Measurements from ENCODE around the gene TPK1.

Gene TPK1

DNA sequence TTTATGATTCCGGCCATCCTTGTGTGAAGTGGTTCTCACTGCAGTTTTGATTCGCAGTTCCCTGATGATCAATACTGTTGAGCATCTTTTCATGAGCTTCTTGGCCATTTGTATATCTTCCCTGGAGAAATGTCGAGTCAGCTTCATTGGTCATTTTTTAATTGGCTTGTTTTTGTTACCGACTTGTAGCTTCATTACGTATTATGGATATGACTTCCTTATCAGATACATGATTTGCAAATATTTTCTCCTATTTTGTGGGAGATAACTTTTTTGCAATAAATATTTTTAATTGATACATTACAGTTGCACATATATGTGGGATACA lies 27.4 kb upstream of the TPK1 start (continued):
- TF ChIP-seq ZNF341 (tag by site-specific recombination; IDR thresholded peaks at IDR 0.05; ENCODE audit: low read depth): no peak
- TF ChIP-seq ZNF155 (tag by site-specific recombination; IDR thresholded peaks at IDR 0.05): no peak

DNA sequence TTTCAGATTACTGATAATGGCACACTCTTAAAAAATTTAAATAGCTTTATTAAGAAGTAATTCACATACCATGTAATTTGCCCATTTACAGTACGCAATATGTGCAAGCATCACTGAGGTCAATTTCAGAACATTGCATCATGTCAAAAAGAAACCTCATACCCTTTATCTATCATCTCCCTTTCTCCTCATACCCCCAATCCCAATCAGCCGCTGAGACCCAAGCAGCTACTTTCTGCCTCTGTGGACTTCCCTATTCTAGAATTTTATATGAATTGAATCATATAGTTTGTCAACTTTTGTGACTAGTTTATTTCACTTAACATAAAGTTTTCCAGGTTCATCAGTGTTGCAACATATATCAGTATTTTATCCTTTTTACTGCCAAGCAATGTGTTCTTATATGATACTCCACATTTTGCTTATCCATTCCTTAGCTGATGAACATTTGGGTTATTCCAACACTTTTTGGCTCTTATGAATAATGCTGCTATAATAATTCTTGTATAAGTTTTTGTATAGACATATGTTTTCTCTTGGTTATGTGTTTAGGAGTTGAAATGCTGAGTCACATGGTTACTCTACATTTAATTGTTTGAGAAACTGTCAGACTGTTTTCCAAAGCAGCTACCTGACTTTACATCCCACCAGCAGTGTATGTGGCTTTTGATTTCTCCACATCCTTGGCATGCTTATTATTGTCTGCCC lies 26.9 kb upstream of the TPK1 start:
- TF ChIP-seq, protein P1, sequence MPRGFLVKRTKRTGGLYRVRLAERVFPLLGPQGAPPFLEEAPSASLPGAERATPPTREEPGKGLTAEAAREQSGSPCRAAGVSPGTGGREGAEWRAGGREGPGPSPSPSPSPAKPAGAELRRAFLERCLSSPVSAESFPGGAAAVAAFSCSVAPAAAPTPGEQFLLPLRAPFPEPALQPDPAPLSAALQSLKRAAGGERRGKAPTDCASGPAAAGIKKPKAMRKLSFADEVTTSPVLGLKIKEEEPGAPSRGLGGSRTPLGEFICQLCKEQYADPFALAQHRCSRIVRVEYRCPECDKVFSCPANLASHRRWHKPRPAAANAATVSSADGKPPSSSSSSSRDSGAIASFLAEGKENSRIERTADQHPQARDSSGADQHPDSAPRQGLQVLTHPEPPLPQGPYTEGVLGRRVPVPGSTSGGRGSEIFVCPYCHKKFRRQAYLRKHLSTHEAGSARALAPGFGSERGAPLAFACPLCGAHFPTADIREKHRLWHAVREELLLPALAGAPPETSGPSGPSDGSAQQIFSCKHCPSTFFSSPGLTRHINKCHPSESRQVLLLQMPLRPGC (tag by site-specific recombination; IDR thresholded peaks at IDR 0.05): no peak
- TF ChIP-seq, protein P2, sequence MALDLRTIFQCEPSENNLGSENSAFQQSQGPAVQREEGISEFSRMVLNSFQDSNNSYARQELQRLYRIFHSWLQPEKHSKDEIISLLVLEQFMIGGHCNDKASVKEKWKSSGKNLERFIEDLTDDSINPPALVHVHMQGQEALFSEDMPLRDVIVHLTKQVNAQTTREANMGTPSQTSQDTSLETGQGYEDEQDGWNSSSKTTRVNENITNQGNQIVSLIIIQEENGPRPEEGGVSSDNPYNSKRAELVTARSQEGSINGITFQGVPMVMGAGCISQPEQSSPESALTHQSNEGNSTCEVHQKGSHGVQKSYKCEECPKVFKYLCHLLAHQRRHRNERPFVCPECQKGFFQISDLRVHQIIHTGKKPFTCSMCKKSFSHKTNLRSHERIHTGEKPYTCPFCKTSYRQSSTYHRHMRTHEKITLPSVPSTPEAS (tag by site-specific recombination; IDR thresholded peaks at IDR 0.05): no peak
- TF ChIP-seq, protein P3, sequence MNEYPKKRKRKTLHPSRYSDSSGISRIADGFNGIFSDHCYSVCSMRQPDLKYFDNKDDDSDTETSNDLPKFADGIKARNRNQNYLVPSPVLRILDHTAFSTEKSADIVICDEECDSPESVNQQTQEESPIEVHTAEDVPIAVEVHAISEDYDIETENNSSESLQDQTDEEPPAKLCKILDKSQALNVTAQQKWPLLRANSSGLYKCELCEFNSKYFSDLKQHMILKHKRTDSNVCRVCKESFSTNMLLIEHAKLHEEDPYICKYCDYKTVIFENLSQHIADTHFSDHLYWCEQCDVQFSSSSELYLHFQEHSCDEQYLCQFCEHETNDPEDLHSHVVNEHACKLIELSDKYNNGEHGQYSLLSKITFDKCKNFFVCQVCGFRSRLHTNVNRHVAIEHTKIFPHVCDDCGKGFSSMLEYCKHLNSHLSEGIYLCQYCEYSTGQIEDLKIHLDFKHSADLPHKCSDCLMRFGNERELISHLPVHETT (tag by site-specific recombination; IDR thresholded peaks at IDR 0.05): no peak
- TF ChIP-seq ZNF624 (tag by site-specific recombination; IDR thresholded peaks at IDR 0.05): no peak
- TF ChIP-seq ZNF157 (tag by site-specific recombination; IDR thresholded peaks at IDR 0.05): no peak
- TF ChIP-seq PRDM1 (tag by site-specific recombination; IDR thresholded peaks at IDR 0.05): no peak
- no peak for TF ChIP-seq ZNF596 (tag by site-specific recombination; IDR thresholded peaks at IDR 0.05)
- no peak for TF ChIP-seq ZNF114 (tag by site-specific recombination; IDR thresholded peaks at IDR 0.05)
- TF ChIP-seq ZNF16 (tag by site-specific recombination; IDR thresholded peaks at IDR 0.05; ENCODE audit: low read depth): no peak
- TF ChIP-seq TRIM28 (IDR thresholded peaks at IDR 0.05; ENCODE audit: borderline replicate concordance, low read length): no peak
- no peak for TF ChIP-seq ZNF623 (tag by site-specific recombination; IDR thresholded peaks at IDR 0.05)
- TF ChIP-seq ZNF785 (tag by site-specific recombination; IDR thresholded peaks at IDR 0.05): no peak
- no peak for TF ChIP-seq ZNF521 (tag by site-specific recombination; IDR thresholded peaks at IDR 0.05)
- TF ChIP-seq, protein P4, sequence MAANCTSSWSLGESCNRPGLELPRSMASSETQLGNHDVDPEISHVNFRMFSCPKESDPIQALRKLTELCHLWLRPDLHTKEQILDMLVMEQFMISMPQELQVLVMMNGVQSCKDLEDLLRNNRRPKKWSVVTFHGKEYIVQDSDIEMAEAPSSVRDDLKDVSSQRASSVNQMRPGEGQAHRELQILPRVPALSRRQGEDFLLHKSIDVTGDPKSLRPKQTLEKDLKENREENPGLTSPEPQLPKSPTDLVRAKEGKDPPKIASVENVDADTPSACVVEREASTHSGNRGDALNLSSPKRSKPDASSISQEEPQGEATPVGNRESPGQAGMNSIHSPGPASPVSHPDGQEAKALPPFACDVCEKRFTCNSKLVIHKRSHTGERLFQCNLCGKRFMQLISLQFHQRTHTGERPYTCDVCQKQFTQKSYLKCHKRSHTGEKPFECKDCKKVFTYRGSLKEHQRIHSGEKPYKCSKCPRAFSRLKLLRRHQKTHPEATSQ (tag by site-specific recombination; IDR thresholded peaks at IDR 0.05): no peak
- TF ChIP-seq, protein P5, sequence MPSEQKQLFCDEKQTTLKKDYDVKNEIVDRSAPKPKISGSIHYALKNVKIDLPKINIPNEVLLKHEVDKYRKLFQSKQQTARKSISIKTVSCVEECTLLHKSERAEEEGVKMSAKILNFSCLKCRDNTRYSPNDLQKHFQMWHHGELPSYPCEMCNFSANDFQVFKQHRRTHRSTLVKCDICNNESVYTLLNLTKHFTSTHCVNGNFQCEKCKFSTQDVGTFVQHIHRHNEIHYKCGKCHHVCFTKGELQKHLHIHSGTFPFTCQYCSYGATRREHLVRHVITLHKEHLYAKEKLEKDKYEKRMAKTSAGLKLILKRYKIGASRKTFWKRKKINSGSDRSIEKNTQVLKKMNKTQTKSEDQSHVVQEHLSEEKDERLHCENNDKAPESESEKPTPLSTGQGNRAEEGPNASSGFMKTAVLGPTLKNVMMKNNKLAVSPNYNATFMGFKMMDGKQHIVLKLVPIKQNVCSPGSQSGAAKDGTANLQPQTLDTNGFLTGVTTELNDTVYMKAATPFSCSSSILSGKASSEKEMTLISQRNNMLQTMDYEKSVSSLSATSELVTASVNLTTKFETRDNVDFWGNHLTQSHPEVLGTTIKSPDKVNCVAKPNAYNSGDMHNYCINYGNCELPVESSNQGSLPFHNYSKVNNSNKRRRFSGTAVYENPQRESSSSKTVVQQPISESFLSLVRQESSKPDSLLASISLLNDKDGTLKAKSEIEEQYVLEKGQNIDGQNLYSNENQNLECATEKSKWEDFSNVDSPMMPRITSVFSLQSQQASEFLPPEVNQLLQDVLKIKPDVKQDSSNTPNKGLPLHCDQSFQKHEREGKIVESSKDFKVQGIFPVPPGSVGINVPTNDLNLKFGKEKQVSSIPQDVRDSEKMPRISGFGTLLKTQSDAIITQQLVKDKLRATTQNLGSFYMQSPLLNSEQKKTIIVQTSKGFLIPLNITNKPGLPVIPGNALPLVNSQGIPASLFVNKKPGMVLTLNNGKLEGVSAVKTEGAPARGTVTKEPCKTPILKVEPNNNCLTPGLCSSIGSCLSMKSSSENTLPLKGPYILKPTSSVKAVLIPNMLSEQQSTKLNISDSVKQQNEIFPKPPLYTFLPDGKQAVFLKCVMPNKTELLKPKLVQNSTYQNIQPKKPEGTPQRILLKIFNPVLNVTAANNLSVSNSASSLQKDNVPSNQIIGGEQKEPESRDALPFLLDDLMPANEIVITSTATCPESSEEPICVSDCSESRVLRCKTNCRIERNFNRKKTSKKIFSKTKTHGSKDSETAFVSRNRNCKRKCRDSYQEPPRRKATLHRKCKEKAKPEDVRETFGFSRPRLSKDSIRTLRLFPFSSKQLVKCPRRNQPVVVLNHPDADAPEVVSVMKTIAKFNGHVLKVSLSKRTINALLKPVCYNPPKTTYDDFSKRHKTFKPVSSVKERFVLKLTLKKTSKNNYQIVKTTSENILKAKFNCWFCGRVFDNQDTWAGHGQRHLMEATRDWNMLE (tag by site-specific recombination; conservative IDR thresholded peaks at IDR 0.05; ENCODE audit: low read depth): no peak
- Histone ChIP-seq H3K4me3 (ENCODE audit: low read depth, low read length) (no peak overlapping the region), H3K36me3 (ENCODE audit: control insufficient read depth in 2 of 2, insufficient read depth in 1 of 2, low read length in 2 of 2) (no peaks in the 10 kb centered on the region), H3K27ac (ENCODE audit: extremely low read depth, low read depth, low read length) (no peak overlapping the region), H3K4me1 (ENCODE audit: control insufficient read depth, insufficient read depth, low read length) (no peaks in the 10 kb centered on the region), H3K9me3 (ENCODE audit: control insufficient read depth, insufficient read depth, low read depth, low read length) (no peaks in the 10 kb centered on the region)
- ChIA-PET CTCF (no interaction called here), POLR2A (interaction anchor here (1.5 kb wide), 1 partner anchor 27 kb away, joined by 5 read pairs; the partner anchor contains the start of gene TPK1)

Measured in HEK293 (cell line).